Measurements from ENCODE around the gene RAF1. TPM values are rescaled to one million over a fixed set of nuclear protein-coding genes. Genes with fewer than 3 reads are reported as not detected.

Gene RAF1
- total and polyA plus RNA-seq, 2 of the 8 experiments (the other 6 are each of a cell fraction or from before 2014, with no cell fraction given), result 103 to 118 TPM

DNA sequence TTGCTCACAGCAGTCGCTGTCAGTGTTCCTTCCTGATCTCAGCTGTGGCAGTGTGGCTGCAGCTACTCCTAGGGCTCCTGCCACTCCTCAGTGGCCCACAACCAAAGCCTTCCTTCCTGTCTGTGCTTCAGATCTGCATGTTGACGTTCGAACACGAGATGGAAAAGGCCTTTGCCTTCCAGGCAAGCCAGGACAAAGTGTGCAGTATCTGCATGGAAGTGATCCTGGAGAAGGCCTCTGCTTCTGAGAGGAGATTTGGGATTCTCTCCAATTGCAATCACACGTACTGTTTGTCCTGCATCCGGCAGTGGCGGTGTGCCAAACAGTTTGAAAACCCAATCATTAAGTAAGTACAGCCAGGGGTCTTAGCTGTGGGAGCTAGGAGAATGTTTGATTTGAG is 89.3 kb downstream of the RAF1 start:
- no peak overlapping the region for H2BK20ac ChIP-seq (ENCODE audit: low read length)
- no peak overlapping the region for H3K18ac ChIP-seq (ENCODE audit: extremely low read depth, low read length)
- H3K23ac ChIP-seq (ENCODE audit: insufficient read length), result no peak overlapping the region
- DNase-seq (ENCODE audit: low read depth in 1 of 2, low spot score in 2 of 2) (no peak), FAIRE-seq (no peak)
- H3K27ac ChIP-seq (ENCODE audit: low read depth, low read length), result no peak overlapping the region
- H2AFZ ChIP-seq (ENCODE audit: low read length), result no peak overlapping the region
- H4K20me1 ChIP-seq (replicated peaks in 1 of 2; ENCODE audit: control insufficient read depth in 1 of 2, insufficient read depth in 2 of 2, low read length in 2 of 2), result peaks cover 3 to 6% of the 10 kb centered on the region in 2 experiments
- H3K4me2 ChIP-seq (ENCODE audit: insufficient read depth in 1 of 2, low read depth in 2 of 2, low read length in 2 of 2), result no peak overlapping the region
- H3K9ac ChIP-seq (replicated peaks in 1 of 4; ENCODE audit: extremely low read depth in 1 of 4, low read depth in 3 of 4, low read length in 3 of 4), result no peak overlapping the region
- TF ChIP-seq SP4 (IDR thresholded peaks at IDR 0.05; ENCODE audit: low read length), result no peak
- no peak for TF ChIP-seq SAP30 (IDR thresholded peaks at IDR 0.05; ENCODE audit: insufficient read depth, insufficient replicate concordance, low read length)
- TF ChIP-seq TAF7 (optimal IDR thresholded peaks at IDR 0.05; ENCODE audit: borderline replicate concordance, low read depth, low read length), result no peak
- TF ChIP-seq TEAD4 (IDR thresholded peaks at IDR 0.05; ENCODE audit: low read depth, low read length), result no peak
- no peak for TF ChIP-seq CHD1 (IDR thresholded peaks at IDR 0.05; ENCODE audit: low read depth, low read length)
- no peak for TF ChIP-seq JUN (IDR thresholded peaks at IDR 0.05; ENCODE audit: low read depth, low read length)
- no peak for TF ChIP-seq ASH2L (IDR thresholded peaks at IDR 0.05; ENCODE audit: low read length)
- TF ChIP-seq POU5F1 (IDR thresholded peaks at IDR 0.05; ENCODE audit: low read depth, low read length), result no peak
- no peaks in the 10 kb centered on the region for H3K4me1 ChIP-seq (replicated peaks in 1 of 4; ENCODE audit: control insufficient read depth in 3 of 4, insufficient read depth in 4 of 4, low read length in 3 of 4)
- no peaks in the 10 kb centered on the region; the same call in 1 of the 2 replicates for H3K23me2 ChIP-seq (ENCODE audit: low read depth, low read length)
- no peak overlapping the region for H4K5ac ChIP-seq (ENCODE audit: insufficient read length, low read depth, low read length)
- H3K14ac ChIP-seq (ENCODE audit: insufficient read length), result no peak overlapping the region
- no peak overlapping the region for H3K56ac ChIP-seq (replicated peaks; ENCODE audit: insufficient read length, low read depth, low read length)
- no peak overlapping the region for H4K8ac ChIP-seq (ENCODE audit: extremely low read depth, insufficient read depth, low read length)
- no peak overlapping the region for H2AK5ac ChIP-seq (ENCODE audit: low read depth, low read length)
- no peak overlapping the region for H2BK5ac ChIP-seq (ENCODE audit: low read depth, low read length)
- no peak overlapping the region for H2BK15ac ChIP-seq (ENCODE audit: low read length)
- H3K9me3 ChIP-seq (ENCODE audit: insufficient read depth in 2 of 2, low read depth in 1 of 2, low read length in 1 of 2), result no peaks in the 10 kb centered on the region
- ChIA-PET POLR2A (ENCODE audit: partially characterized antibody) (interaction anchor here (1.0 to 1.4 kb wide), 3 partner anchors 8 to 18 kb away, joined by 3 to 5 read pairs (median 3); partner anchors contain the start of gene MKRN2), CTCF (ENCODE audit: partially characterized antibody) (interaction anchor here (1.6 kb wide), 1 partner anchor 16 kb away, joined by 3 read pairs; no protein-coding TSS in a partner anchor)
- peaks cover 18 to 77% (median 50%) of the 10 kb centered on the region in 4 experiments; a peak in 7 of 8 replicates for H3K36me3 ChIP-seq (ENCODE audit: control insufficient read depth in 2 of 4, insufficient read depth in 4 of 4, low read length in 3 of 4)
- H3K27me3 ChIP-seq (replicated peaks in 1 of 4; ENCODE audit: control insufficient read depth in 3 of 4, extremely low read depth in 1 of 4, insufficient read depth in 3 of 4, low read length in 3 of 4), result no peaks in the 10 kb centered on the region
- H3K4me3 ChIP-seq (ENCODE audit: extremely low read depth in 1 of 4, insufficient read depth in 2 of 4, low read depth in 3 of 4, low read length in 4 of 4), result no peak overlapping the region
- WGBS, 2 experiments (ENCODE audit: extremely low coverage in 1 of 2, insufficient coverage in 1 of 2, insufficient read length in 1 of 2, insufficient replicate concordance in 2 of 2, low coverage in 1 of 2, low lambda C conversion rate in 2 of 2, missing lambda C conversion rate in 1 of 2), result 90% methylated on average over 7 of the region's 7 CpGs; no CpG with 5 or more reads in 1 of the 2 experiments
- no peak overlapping the region for H3K4ac ChIP-seq (replicated peaks; ENCODE audit: insufficient read length, low read depth, low read length)
- H3K79me1 ChIP-seq (ENCODE audit: low read depth, low read length), result no peaks in the 10 kb centered on the region; the same call in 1 of the 2 replicates
- H3K79me2 ChIP-seq (ENCODE audit: control insufficient read depth in 1 of 2, insufficient read depth in 2 of 2, low read length in 2 of 2), result no peaks in the 10 kb centered on the region
- no peak overlapping the region for H2BK120ac ChIP-seq (replicated peaks; ENCODE audit: low read depth, low read length)
- no peak overlapping the region for H4K91ac ChIP-seq (replicated peaks; ENCODE audit: insufficient read length, low read length)
- H2BK12ac ChIP-seq (ENCODE audit: low read depth, low read length), result no peak overlapping the region
